ENCODE data around the gene CA10. TPM values are rescaled to one million over a fixed set of nuclear protein-coding genes. Genes with fewer than 3 reads are reported as not detected.

The CA10 gene
- total and polyA plus RNA-seq, 2 of the 4 experiments (the other 2 are of a cell fraction) = not detected

DNA sequence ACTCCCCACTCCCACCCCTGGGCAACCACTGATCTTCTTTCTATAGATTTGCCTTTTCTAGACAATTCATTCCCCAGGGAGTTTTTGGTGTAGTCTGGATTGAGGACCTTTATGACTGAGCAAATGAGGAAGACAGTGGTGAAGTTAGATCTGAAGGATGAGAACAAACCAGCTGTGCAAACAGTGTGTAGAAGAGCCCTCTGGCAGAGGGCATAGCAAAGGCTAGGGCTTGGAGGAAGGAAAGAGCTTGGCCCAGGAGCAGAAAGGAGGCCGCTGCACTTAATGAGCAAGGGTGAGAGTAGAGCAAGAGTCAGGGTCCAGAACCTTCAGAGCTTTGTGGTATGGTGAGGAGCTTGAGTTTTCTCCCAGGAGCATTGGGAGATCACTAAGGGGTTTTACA lies 352.7 kb downstream of the CA10 start:
- H2BK120ac ChIP-seq (ENCODE audit: low read depth, low read length) = no peak overlapping the region
- no peak overlapping the region for H3K56ac ChIP-seq (ENCODE audit: extremely low read depth, insufficient read depth, low read length)
- H2AK5ac ChIP-seq (ENCODE audit: low read depth, low read length) = no peak overlapping the region
- no peak overlapping the region for H3K4ac ChIP-seq (ENCODE audit: low read depth, low read length)
- H3K18ac ChIP-seq (ENCODE audit: low read depth, low read length) = no peak overlapping the region
- no peak overlapping the region for H2AFZ ChIP-seq (replicated peaks; ENCODE audit: low read length, poor library complexity)
- DNase-seq (no peak), ATAC-seq (ENCODE audit: low read depth) (no peak)
- no peak overlapping the region for H3K9ac ChIP-seq (ENCODE audit: low read depth, low read length)
- no peak overlapping the region for H4K5ac ChIP-seq (ENCODE audit: low read depth, low read length)
- H4K20me1 ChIP-seq (ENCODE audit: insufficient read depth, low read length) = no peaks in the 10 kb centered on the region
- no peak overlapping the region for H3K4me3 ChIP-seq (ENCODE audit: insufficient read depth, low read depth, low read length)
- peaks cover 18% of the 10 kb centered on the region for H3K9me3 ChIP-seq (ENCODE audit: control insufficient read depth, insufficient read depth, low read length)
- CTCF ChIA-PET = no interaction called here
- H2BK15ac ChIP-seq (ENCODE audit: low read depth, low read length) = no peak overlapping the region
- no peak overlapping the region for H4K8ac ChIP-seq (ENCODE audit: low read depth in 2 of 2, low read length in 2 of 2)
- H3K79me1 ChIP-seq (ENCODE audit: low read depth in 1 of 2, low read length in 2 of 2) = no peaks in the 10 kb centered on the region
- no peak overlapping the region for H3K27ac ChIP-seq (ENCODE audit: insufficient read depth, low read length)
- intact Hi-C loops (cut with micrococcal nuclease) (no loop called here), in situ Hi-C loops (cut with MboI; ENCODE audit: low sequenced_read_pairs) (no loop called here), dilution Hi-C loops (cut with HindIII; ENCODE audit: low sequenced_read_pairs, unreplicated experiment) (no loop called here)
- no peaks in the 10 kb centered on the region for H3K4me1 ChIP-seq (ENCODE audit: control insufficient read depth, insufficient read depth, low read length)
- H3K23ac ChIP-seq (ENCODE audit: low read depth, low read length) = no peak overlapping the region
- no peak overlapping the region for H2BK5ac ChIP-seq (ENCODE audit: low read depth, low read length, poor library complexity, severe bottlenecking)
- H3K36me3 ChIP-seq (ENCODE audit: control insufficient read depth, insufficient read depth, low read length) = no peaks in the 10 kb centered on the region
- no peak overlapping the region for H2AK9ac ChIP-seq (replicated peaks; ENCODE audit: low read depth, low read length, poor library complexity)
- no peak overlapping the region for H3K14ac ChIP-seq (replicated peaks; ENCODE audit: low read depth, low read length)
- WGBS, 2 experiments (ENCODE audit: extremely low coverage in 2 of 2, insufficient read length in 1 of 2) = 33% methylated on average over 1 of the region's 1 CpG; no CpG with 5 or more reads in 1 of the 2 experiments
- POLR2A ChIA-PET (ENCODE audit: unreplicated experiment) = no interaction called here
- H3K27me3 ChIP-seq (ENCODE audit: control insufficient read depth, insufficient read depth, low read length) = no peaks in the 10 kb centered on the region
- no peak overlapping the region for H2BK20ac ChIP-seq (ENCODE audit: low read depth, low read length)
- TF ChIP-seq MAZ (IDR thresholded peaks at IDR 0.05; ENCODE audit: borderline replicate concordance, low read depth, low read length) (no peak), POLR2A (IDR thresholded peaks at IDR 0.05; ENCODE audit: low read depth, low read length) (no peak), FOS (IDR thresholded peaks at IDR 0.05; ENCODE audit: low read depth, low read length) (no peak), SMC3 (IDR thresholded peaks at IDR 0.05; ENCODE audit: low read depth, low read length) (no peak), MXI1 (IDR thresholded peaks at IDR 0.05; ENCODE audit: borderline replicate concordance, low read depth, low read length) (no peak)
- TF ChIP-seq, protein P1, sequence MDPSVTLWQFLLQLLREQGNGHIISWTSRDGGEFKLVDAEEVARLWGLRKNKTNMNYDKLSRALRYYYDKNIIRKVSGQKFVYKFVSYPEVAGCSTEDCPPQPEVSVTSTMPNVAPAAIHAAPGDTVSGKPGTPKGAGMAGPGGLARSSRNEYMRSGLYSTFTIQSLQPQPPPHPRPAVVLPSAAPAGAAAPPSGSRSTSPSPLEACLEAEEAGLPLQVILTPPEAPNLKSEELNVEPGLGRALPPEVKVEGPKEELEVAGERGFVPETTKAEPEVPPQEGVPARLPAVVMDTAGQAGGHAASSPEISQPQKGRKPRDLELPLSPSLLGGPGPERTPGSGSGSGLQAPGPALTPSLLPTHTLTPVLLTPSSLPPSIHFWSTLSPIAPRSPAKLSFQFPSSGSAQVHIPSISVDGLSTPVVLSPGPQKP (IDR thresholded peaks at IDR 0.05; ENCODE audit: borderline replicate concordance, low read depth, low read length) = no peak
- TF ChIP-seq, protein P2, sequence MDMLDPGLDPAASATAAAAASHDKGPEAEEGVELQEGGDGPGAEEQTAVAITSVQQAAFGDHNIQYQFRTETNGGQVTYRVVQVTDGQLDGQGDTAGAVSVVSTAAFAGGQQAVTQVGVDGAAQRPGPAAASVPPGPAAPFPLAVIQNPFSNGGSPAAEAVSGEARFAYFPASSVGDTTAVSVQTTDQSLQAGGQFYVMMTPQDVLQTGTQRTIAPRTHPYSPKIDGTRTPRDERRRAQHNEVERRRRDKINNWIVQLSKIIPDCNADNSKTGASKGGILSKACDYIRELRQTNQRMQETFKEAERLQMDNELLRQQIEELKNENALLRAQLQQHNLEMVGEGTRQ (IDR thresholded peaks at IDR 0.05; ENCODE audit: low read depth, low read length) = no peak
- H3K4me2 ChIP-seq (ENCODE audit: low read depth, low read length) = no peak overlapping the region
- H3K9me1 ChIP-seq (ENCODE audit: insufficient read depth, low read length) = no peaks in the 10 kb centered on the region
- BruUV-seq (replicated peaks) = no TSS peak
- no peak overlapping the region for H4K91ac ChIP-seq (ENCODE audit: insufficient read depth, low read depth, low read length)
